BLaER1 treated with 17β-estradiol and CSF1 and Interleukin-3, amounts not matched to agents 10 nM and 100 nM (cell line): ENCODE results near the gene CTIF.

Source experiments
- H3K27ac ChIP-seq, 11 experiments: shearing (Covaris generic); formaldehyde crosslinking; 2 replicates each; pipeline ENCODE4 v1.8.1; 2022
- H3K27me3 ChIP-seq, 11 experiments: shearing (Covaris generic); formaldehyde crosslinking; 2 replicates each; pipeline ENCODE4 v1.8.1; 2022
- H3K36me3 ChIP-seq, 11 experiments: shearing (Covaris generic); formaldehyde crosslinking; 2 replicates each; pipeline ENCODE4 v1.8.1; 2022
- H3K4me1 ChIP-seq, 10 experiments: shearing (Covaris generic); formaldehyde crosslinking; 2 replicates each; pipeline ENCODE4 v1.8.1; 2022
- H3K4me2 ChIP-seq, 11 experiments: shearing (Covaris generic); formaldehyde crosslinking; 2 replicates each; pipeline ENCODE4 v1.8.1; 2022
- H3K4me3 ChIP-seq, 10 experiments: shearing (Covaris generic); formaldehyde crosslinking; 2 replicates each; pipeline ENCODE4 v1.8.1; 2022
- H3K9ac ChIP-seq, 11 experiments: shearing (Covaris generic); formaldehyde crosslinking; 2 replicates each; pipeline ENCODE4 v1.8.1; 2022
- H3K9me3 ChIP-seq, 11 experiments: shearing (Covaris generic); formaldehyde crosslinking; replicated peaks in 1 of 11; 2 replicates each; pipeline ENCODE4 v1.8.1; 2022
- H4K20me1 ChIP-seq, 11 experiments: shearing (Covaris generic); formaldehyde crosslinking; 2 replicates each; pipeline ENCODE4 v1.8.1; 2022
- Cebpa-rat ChIP-seq, 11 experiments: shearing (Covaris generic); IDR thresholded peaks; 2 replicates each; pipeline ENCODE4 v1.8.1; 2022

CTIF gene

GRCh38 chr18:48696218-48696617 lies 157.4 kb downstream of the CTIF start:
- H3K4me3 ChIP-seq, result no peak overlapping the region
- H3K9ac ChIP-seq, result no peak overlapping the region
- H3K36me3 ChIP-seq, result peaks cover 0 to 14% (median 2%) of the 10 kb centered on the region in 11 experiments; a peak in 8 of 22 replicates
- no peak overlapping the region; a peak in 1 of 22 replicates for H3K4me2 ChIP-seq
- TF ChIP-seq Cebpa-rat (IDR thresholded peaks at IDR 0.05), result no peak
- H4K20me1 ChIP-seq, result peaks cover 0 to 23% (median 0%) of the 10 kb centered on the region in 11 experiments; a peak in 6 of 22 replicates
- H3K9me3 ChIP-seq, result no peaks in the 10 kb centered on the region
- peaks cover 22 to 32% (median 23%) of the 10 kb centered on the region in 10 experiments for H3K4me1 ChIP-seq
- H3K27ac ChIP-seq, result no peak overlapping the region
- no peaks in the 10 kb centered on the region for H3K27me3 ChIP-seq

DNA sequence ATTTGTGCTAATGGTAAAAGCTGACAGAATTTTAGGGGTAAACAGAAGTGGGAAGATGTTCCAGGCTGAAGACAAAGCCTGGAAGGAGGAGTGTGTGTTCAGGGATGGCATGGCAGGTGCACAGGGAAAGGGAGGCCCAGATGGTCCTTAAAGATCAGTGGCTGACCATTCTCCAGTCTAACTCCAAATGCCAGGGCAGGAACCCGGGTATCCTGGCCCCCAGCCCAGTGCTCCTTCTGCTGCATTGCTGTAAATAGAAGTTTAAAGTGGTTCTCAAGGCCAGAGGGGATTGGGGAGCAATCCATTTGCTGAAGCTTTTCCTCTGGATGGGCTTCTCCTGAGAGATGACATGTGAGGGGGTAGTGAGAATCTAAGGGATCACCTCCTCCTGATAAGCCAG lies 158.6 kb downstream of the CTIF start:
- Histone ChIP-seq H3K9ac (no peak overlapping the region), H3K4me3 (no peak overlapping the region), H3K27ac (no peak overlapping the region), H3K4me2 (no peak overlapping the region), H3K27me3 (no peaks in the 10 kb centered on the region), H3K9me3 (no peaks in the 10 kb centered on the region), H3K36me3 (peaks cover 0 to 12% (median 0%) of the 10 kb centered on the region in 11 experiments; a peak in 5 of 22 replicates), H4K20me1 (peaks cover 0 to 23% (median 0%) of the 10 kb centered on the region in 11 experiments; a peak in 6 of 22 replicates), H3K4me1 (peaks cover 22 to 32% (median 24%) of the 10 kb centered on the region in 10 experiments)
- no peak for TF ChIP-seq Cebpa-rat (IDR thresholded peaks at IDR 0.05)

DNA sequence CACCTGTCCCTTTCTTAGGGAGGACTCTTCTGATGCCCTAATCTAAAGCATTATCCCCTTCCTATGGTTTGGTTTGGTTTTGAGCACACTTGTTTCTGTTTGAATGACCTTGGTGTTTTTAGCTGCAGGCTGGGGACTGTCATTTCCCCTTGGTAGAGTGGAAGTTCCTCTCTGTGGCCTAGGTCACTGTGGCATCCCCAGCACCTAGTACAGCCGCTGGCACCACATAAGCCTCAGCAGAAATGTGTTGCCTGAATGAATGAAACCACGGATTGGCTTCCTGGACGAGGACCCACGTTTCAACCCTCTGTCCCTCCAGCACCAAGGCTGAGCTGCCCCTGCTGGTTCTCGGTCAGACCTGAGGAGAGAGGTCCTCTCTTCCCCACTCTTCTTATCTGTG lies 159.9 kb downstream of the CTIF start:
- Histone ChIP-seq H3K4me3 (no peak overlapping the region), H3K27ac (peak overlapping the region in 1 of 11 experiments; percentile 40; a peak in 1 of 22 replicates), H3K9ac (0 out of 22 replicates have a peak overlapping the region, but pooled peaks of 1 of the 11 experiments have one; percentile 29), H3K36me3 (peaks cover 0 to 7% (median 0%) of the 10 kb centered on the region in 11 experiments; a peak in 6 of 22 replicates), H3K4me2 (peak overlapping the region; percentile 22 to 74 (median 48); a peak in 18 of 22 replicates), H3K27me3 (no peaks in the 10 kb centered on the region), H4K20me1 (peaks cover 0 to 23% (median 0%) of the 10 kb centered on the region in 11 experiments; a peak in 6 of 22 replicates), H3K4me1 (peaks cover 13 to 31% (median 19%) of the 10 kb centered on the region in 10 experiments), H3K9me3 (no peaks in the 10 kb centered on the region)
- TF ChIP-seq Cebpa-rat (IDR thresholded peaks at IDR 0.05), result no peak

GRCh38 chr18:48699761-48700160 lies 160.9 kb downstream of the CTIF start:
- Histone ChIP-seq H3K9ac (no peak overlapping the region), H3K36me3 (peaks cover 0 to 16% (median 3%) of the 10 kb centered on the region in 11 experiments; a peak in 9 of 22 replicates), H3K4me3 (no peak overlapping the region), H3K4me1 (peaks cover 11 to 31% (median 14%) of the 10 kb centered on the region in 10 experiments), H4K20me1 (peaks cover 0 to 23% (median 0%) of the 10 kb centered on the region in 11 experiments; a peak in 6 of 22 replicates), H3K4me2 (no peak overlapping the region), H3K27me3 (no peaks in the 10 kb centered on the region), H3K27ac (no peak overlapping the region), H3K9me3 (no peaks in the 10 kb centered on the region)
- no peak for TF ChIP-seq Cebpa-rat (IDR thresholded peaks at IDR 0.05)

GRCh38 chr18:48700446-48700845 lies 161.6 kb downstream of the CTIF start:
- Histone ChIP-seq H4K20me1 (peaks cover 0 to 23% (median 0%) of the 10 kb centered on the region in 11 experiments; a peak in 6 of 22 replicates), H3K27me3 (no peaks in the 10 kb centered on the region), H3K4me3 (no peak overlapping the region), H3K4me2 (no peak overlapping the region), H3K4me1 (peaks cover 11 to 31% (median 14%) of the 10 kb centered on the region in 10 experiments), H3K36me3 (peaks cover 0 to 20% (median 3%) of the 10 kb centered on the region in 11 experiments; a peak in 9 of 22 replicates), H3K27ac (no peak overlapping the region), H3K9me3 (no peaks in the 10 kb centered on the region), H3K9ac (no peak overlapping the region)
- TF ChIP-seq Cebpa-rat (IDR thresholded peaks at IDR 0.05), result no peak

DNA sequence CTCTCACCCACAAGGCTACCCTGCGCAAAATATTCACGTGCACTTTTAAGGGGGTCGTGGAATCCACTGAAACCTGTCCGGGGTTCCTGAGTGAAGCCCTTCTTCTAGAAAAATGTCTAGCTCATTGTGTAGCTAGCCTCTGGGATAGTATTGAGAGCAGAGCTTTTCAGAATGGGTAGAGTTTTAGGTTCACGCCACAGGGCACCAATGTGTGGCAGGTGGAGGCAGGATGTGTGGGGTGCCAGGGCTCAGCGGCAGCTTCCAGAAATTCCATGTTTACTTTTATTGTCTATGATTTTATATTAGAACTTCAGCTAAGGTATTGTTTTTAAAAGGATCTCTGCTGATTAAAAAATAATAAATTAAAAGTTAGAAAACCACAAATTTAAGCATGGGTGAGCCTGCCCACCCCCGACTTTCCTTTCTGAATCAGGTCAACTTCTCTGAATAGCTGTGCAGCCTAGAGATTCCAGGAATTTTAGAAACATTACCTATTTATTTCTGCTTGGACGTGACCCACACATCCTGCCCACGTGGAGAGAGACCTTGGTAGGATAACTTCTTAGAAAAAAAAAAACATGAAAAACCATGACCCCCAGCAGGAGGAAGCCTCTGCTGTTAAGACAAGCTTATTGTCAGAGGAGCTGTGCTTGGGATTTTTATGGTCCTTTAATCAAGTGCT lies 163.7 kb downstream of the CTIF start:
- no peaks in the 10 kb centered on the region for H3K9me3 ChIP-seq
- no peak overlapping the region for H3K9ac ChIP-seq
- H3K36me3 ChIP-seq, result peaks cover 0 to 20% (median 0%) of the 10 kb centered on the region in 11 experiments; a peak in 9 of 22 replicates
- H4K20me1 ChIP-seq, result peaks cover 0 to 27% (median 0%) of the 10 kb centered on the region in 11 experiments; a peak in 6 of 22 replicates
- H3K27ac ChIP-seq, result no peak overlapping the region
- H3K27me3 ChIP-seq, result no peaks in the 10 kb centered on the region
- H3K4me1 ChIP-seq, result peaks cover 12 to 31% (median 17%) of the 10 kb centered on the region in 10 experiments
- peak overlapping the region in 4 of 11 experiments; percentile 1 to 31 (median 20); a peak in 8 of 22 replicates for H3K4me2 ChIP-seq
- TF ChIP-seq Cebpa-rat (IDR thresholded peaks at IDR 0.05), result no peak
- H3K4me3 ChIP-seq, result no peak overlapping the region

DNA sequence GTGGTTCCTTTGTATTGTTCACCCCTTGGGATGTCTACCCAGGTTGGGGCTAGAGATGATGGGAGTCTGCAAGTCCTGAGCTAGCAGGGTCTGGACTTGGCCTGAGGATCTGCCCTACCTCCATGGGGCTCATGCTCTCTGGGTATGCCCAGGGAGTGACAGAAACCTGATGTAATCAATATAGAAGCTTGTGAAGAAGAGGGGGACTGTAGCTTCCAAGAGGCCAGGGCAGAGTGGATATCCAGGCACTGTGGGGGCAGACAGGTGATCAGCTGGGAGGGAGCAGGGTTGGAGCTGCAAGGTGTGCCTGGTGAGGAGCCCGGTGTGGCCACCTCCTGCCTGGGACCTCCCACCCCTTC lies 164.2 kb downstream of the CTIF start:
- H3K36me3 ChIP-seq, result peaks cover 0 to 24% (median 4%) of the 10 kb centered on the region in 11 experiments; a peak in 12 of 22 replicates
- no peaks in the 10 kb centered on the region for H3K27me3 ChIP-seq
- H3K9ac ChIP-seq, result no peak overlapping the region
- no peak overlapping the region for H3K27ac ChIP-seq
- H3K4me2 ChIP-seq, result peak overlapping the region in 4 of 11 experiments; percentile 1 to 31 (median 20); a peak in 6 of 22 replicates
- H3K4me1 ChIP-seq, result peaks cover 11 to 28% (median 16%) of the 10 kb centered on the region in 10 experiments
- peaks cover 0 to 22% (median 0%) of the 10 kb centered on the region in 11 experiments; a peak in 6 of 22 replicates for H4K20me1 ChIP-seq
- no peak for TF ChIP-seq Cebpa-rat (IDR thresholded peaks at IDR 0.05)
- H3K4me3 ChIP-seq, result no peak overlapping the region
- H3K9me3 ChIP-seq, result peaks cover 0 to 4% (median 3%) of the 10 kb centered on the region in 11 experiments; a peak in 4 of 22 replicates

GRCh38 chr18:48703418-48703817 lies 164.6 kb downstream of the CTIF start:
- TF ChIP-seq Cebpa-rat (IDR thresholded peaks at IDR 0.05), result no peak
- H3K9ac ChIP-seq, result no peak overlapping the region
- no peak overlapping the region for H3K4me3 ChIP-seq
- H4K20me1 ChIP-seq, result peaks cover 0 to 18% (median 0%) of the 10 kb centered on the region in 11 experiments; a peak in 6 of 22 replicates
- peak overlapping the region in 2 of 11 experiments; percentile 14 to 31; a peak in 1 of 22 replicates for H3K4me2 ChIP-seq
- no peak overlapping the region for H3K27ac ChIP-seq
- H3K27me3 ChIP-seq, result no peaks in the 10 kb centered on the region
- peaks cover 7 to 24% (median 12%) of the 10 kb centered on the region in 10 experiments for H3K4me1 ChIP-seq
- H3K36me3 ChIP-seq, result peaks cover 0 to 27% (median 6%) of the 10 kb centered on the region in 11 experiments; a peak in 12 of 22 replicates
- peaks cover 0 to 8% (median 4%) of the 10 kb centered on the region in 11 experiments; a peak in 4 of 22 replicates for H3K9me3 ChIP-seq

- H3K4me2 ChIP-seq, result no peak overlapping the region
- H4K20me1 ChIP-seq, result peaks cover 0 to 6% (median 0%) of the 10 kb centered on the region in 11 experiments; a peak in 3 of 22 replicates
- no peaks in the 10 kb centered on the region for H3K27me3 ChIP-seq
- H3K9ac ChIP-seq, result no peak overlapping the region
- peaks cover 0 to 26% (median 7%) of the 10 kb centered on the region in 11 experiments; a peak in 11 of 22 replicates for H3K36me3 ChIP-seq
- no peak overlapping the region for H3K4me3 ChIP-seq
- H3K4me1 ChIP-seq, result peaks cover 0 to 10% (median 5%) of the 10 kb centered on the region in 10 experiments; a peak in 7 of 20 replicates
- H3K27ac ChIP-seq, result no peak overlapping the region
- no peak for TF ChIP-seq Cebpa-rat (IDR thresholded peaks at IDR 0.05)
- peaks cover 0 to 9% (median 4%) of the 10 kb centered on the region in 11 experiments; a peak in 4 of 22 replicates for H3K9me3 ChIP-seq
Measured at GRCh38 chr18:48705043-48705442, 166.2 kb downstream of the CTIF start.
